DMS153 (cell line): ENCODE measurements around the gene LSR.
"Not testable (repeated sequence)": the region's sequence is repeated elsewhere in the genome, so short reads cannot be mapped to it uniquely, and the experiment has no call there.

Source experiments
- DNase-seq: peaks from one replicate; lab custom pipeline; 2025; lab: John Stamatoyannopoulos, UW

The LSR gene

GRCh38 chr19:35267818-35268535 is 19.2 kb downstream of the LSR start:
- no peak for DNase-seq

GRCh38 chr19:35268536-35269437 is 20.0 kb downstream of the LSR start, which contains the start of gene USF2:
Gene USF2, plus strand, starts transcription at chr19:35268962. Its CDS starts 140 bp downstream, at chr19:35269102.
- peak; percentile 34 for DNase-seq

- DNase-seq, result peak; percentile 69
Measured at GRCh38 chr19:35269438-35270117, 20.8 kb downstream of the LSR start.

- DNase-seq, result no peak
Measured at GRCh38 chr19:35270381-35270811, 21.6 kb downstream of the LSR start.

- DNase-seq, result no peak
Measured at GRCh38 chr19:35271546-35271945, 22.7 kb downstream of the LSR start.

GRCh38 chr19:35272122-35272719 is 23.4 kb downstream of the LSR start:
- no peak for DNase-seq

- no peak for DNase-seq
Measured at GRCh38 chr19:35272954-35273649, 24.3 kb downstream of the LSR start.

GRCh38 chr19:35273686-35274259 is 25.0 kb downstream of the LSR start:
- DNase-seq, result no peak

GRCh38 chr19:35274323-35274722 is 25.5 kb downstream of the LSR start:
- no peak for DNase-seq

GRCh38 chr19:35276706-35277281 is 28.0 kb downstream of the LSR start:
- DNase-seq, result no peak

- no peak for DNase-seq
Measured at GRCh38 chr19:35278578-35279284, 29.9 kb downstream of the LSR start.

GRCh38 chr19:35279374-35279773 is 30.6 kb downstream of the LSR start:
- DNase-seq, result no peak

GRCh38 chr19:35279985-35280821 is 31.4 kb downstream of the LSR start:
- DNase-seq, result no peak

GRCh38 chr19:35281303-35281702 is 32.5 kb downstream of the LSR start:
- DNase-seq, result no peak

GRCh38 chr19:35284153-35285094 is 35.6 kb downstream of the LSR start:
- DNase-seq, result no peak

- DNase-seq, result no peak
Measured at GRCh38 chr19:35285095-35285449, 36.3 kb downstream of the LSR start.

- not testable (repeated sequence) for DNase-seq
Measured at GRCh38 chr19:35285465-35285864, 36.7 kb downstream of the LSR start.

- not testable (repeated sequence) for DNase-seq
Measured at GRCh38 chr19:35286101-35286500, 37.3 kb downstream of the LSR start.
